A673 (cell line): ENCODE measurements around the gene NMNAT1. TPM values are rescaled to one million over a fixed set of nuclear protein-coding genes. Genes with fewer than 3 reads are reported as not detected.
"Not testable (repeated sequence)": the region's sequence is repeated elsewhere in the genome, so short reads cannot be mapped to it uniquely, and the experiment has no call there.

Source experiments
- BruUV-seq: library from RNA; stranded (reverse); fragments of 400-500 nt; replicated peaks from 2 replicates; lab custom pipeline; 2021; lab: Mats Ljungman, UMichigan
- CTCF ChIA-PET: fragments of 300-600 bp; sonication (Branson Sonifier 250); formaldehyde crosslinking; loops from one replicate; lab custom pipeline; 2022; ENCODE audit warnings: antibody characterized with exemption; lab: Charles Lee
- POLR2A ChIA-PET: fragments of 300-600 bp; sonication (Branson Sonifier 250); formaldehyde crosslinking; loops from one replicate; lab custom pipeline; 2022; ENCODE audit warnings: antibody characterized with exemption; ENCODE audit not compliant: low non-redundant PET; lab: Charles Lee
- DNase-seq: peaks from one replicate; pipeline ENCODE4 v3.0.0-alpha.2; 2015; ENCODE audit warnings: low spot score
- H3K27ac ChIP-seq: fragments of 200-600 bp; sonication (generic); 2 replicates; pipeline ENCODE4 v1.5.1; 2016; ENCODE audit warnings: mixed run types, low read depth, mild to moderate bottlenecking, mixed read lengths, antibody characterized with exemption, low read length; ENCODE audit not compliant: poor library complexity, severe bottlenecking
- H3K27me3 ChIP-seq: fragments of 200-600 bp; sonication (generic); replicated peaks from 2 replicates; pipeline ENCODE4 v1.6.1; 2017; ENCODE audit warnings: mixed run types, low read depth, mild to moderate bottlenecking, mixed read lengths, antibody characterized with exemption, low read length; ENCODE audit not compliant: insufficient read depth, poor library complexity
- H3K36me3 ChIP-seq: fragments of 200-600 bp; sonication (generic); 2 replicates; pipeline ENCODE4 v1.6.1; 2016; ENCODE audit warnings: mixed run types, mild to moderate bottlenecking, mixed read lengths, antibody characterized with exemption, low read length; ENCODE audit not compliant: insufficient read depth, poor library complexity, severe bottlenecking
- H3K4me1 ChIP-seq: fragments of 200-600 bp; sonication (generic); 2 replicates; pipeline ENCODE4 v1.6.1; 2017; ENCODE audit warnings: mixed run types, mild to moderate bottlenecking, mixed read lengths, antibody characterized with exemption, low read length; ENCODE audit not compliant: insufficient read depth, poor library complexity, severe bottlenecking
- H3K4me3 ChIP-seq: fragments of 200-600 bp; sonication (generic); 2 replicates; pipeline ENCODE4 v1.5.1; 2016; ENCODE audit warnings: low read depth, mixed run types, mild to moderate bottlenecking, mixed read lengths, low read length; ENCODE audit not compliant: poor library complexity, severe bottlenecking
- H3K9me3 ChIP-seq: fragments of 200-600 bp; sonication (generic); 2 replicates; pipeline ENCODE4 v1.6.1; 2016; ENCODE audit warnings: mixed run types, low read depth, mild to moderate bottlenecking, mixed read lengths, antibody characterized with exemption, low read length; ENCODE audit not compliant: poor library complexity, severe bottlenecking
- CTCF ChIP-seq: fragments of 300-800, 200-600 bp; sonication (generic); conservative IDR thresholded peaks from 2 replicates; pipeline ENCODE4 v1.5.1; 2017; ENCODE audit warnings: low read depth, mild to moderate bottlenecking, antibody characterized with exemption, low read length, moderate library complexity, mixed read lengths
- EZH2 ChIP-seq: fragments of 200-600 bp; sonication (generic); IDR thresholded peaks from 2 replicates; pipeline ENCODE4 v1.6.1; 2017; ENCODE audit warnings: borderline replicate concordance, low read depth, mild to moderate bottlenecking, mixed read lengths, antibody characterized with exemption, low read length; ENCODE audit not compliant: poor library complexity, severe bottlenecking
- intact Hi-C: fragments of 100-400 bp; cut with micrococcal nuclease; formaldehyde crosslinking; loops from one replicate; pipeline ENCODE4 v1.10.0; 2022; ENCODE audit not compliant: unreplicated experiment
- total RNA-seq: library from RNA; stranded (reverse); gene quantifications from 2 replicates; pipeline ENCODE4 v1.2.3, GENCODE V29; 2021

Gene NMNAT1
- total RNA-seq, 1 experiment from 2014 or later = 4.5 TPM

GRCh38 chr1:9993561-9994075, 50.3 kb downstream of the NMNAT1 start:
- no peaks in the 10 kb centered on the region for H3K4me1 ChIP-seq
- ChIA-PET POLR2A (no interaction called here), CTCF (no interaction called here)
- peaks cover 23% of the 10 kb centered on the region for H3K27me3 ChIP-seq
- no TSS peak for BruUV-seq
- TF ChIP-seq EZH2 = no peak
- no peak for TF ChIP-seq CTCF
- H3K36me3 ChIP-seq = no peaks in the 10 kb centered on the region
- no peak for DNase-seq
- intact Hi-C loops = no loop called here
- no peak overlapping the region for H3K27ac ChIP-seq
- H3K9me3 ChIP-seq = peaks cover 2% of the 10 kb centered on the region
- no peak overlapping the region for H3K4me3 ChIP-seq

DNA sequence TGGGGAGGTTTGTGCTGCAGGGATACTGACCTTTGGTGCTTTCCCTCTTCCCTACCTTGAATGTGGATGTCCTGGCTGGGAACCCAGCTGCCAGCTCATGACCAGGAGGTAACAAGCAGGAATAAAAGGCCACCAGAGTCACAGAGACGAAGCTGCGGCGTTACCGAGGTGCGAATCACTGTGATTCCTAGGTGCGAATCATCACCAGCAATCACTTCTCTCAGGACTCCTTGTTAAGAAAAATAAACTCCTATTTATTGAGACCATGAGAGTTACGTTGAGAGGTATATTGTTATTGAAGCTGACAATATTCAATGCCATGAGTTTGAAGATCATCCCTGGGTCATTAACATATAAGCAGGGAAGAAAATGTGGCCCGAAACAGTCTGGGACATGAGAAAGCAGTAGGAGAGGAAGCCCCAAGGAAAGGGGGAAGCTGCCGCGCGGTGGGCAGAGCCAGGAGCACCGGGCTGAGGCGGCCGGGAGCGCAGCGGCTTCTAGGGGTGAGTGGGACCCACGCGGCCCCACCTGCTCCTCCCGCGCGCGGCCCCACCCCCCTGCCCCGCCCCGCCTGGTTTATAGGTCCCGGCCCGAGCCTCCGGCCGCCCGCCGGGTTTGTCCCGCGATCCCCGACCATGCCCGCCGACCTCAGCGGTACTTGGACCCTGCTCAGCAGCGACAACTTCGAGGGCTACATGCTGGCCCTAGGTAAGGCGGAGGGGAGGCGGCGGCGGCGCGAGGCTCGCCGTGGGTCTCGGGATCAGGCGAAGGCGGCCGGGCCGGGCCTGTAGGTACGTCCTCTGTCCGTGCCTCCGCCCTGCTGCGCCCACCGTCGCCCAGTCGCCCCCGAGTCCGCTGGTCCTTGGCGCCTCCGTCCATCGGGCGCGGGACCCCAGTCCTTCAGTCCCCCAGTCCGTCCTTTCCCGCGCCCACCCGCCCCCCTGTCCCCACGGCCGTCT, 53.6 kb downstream of the NMNAT1 start, which contains the start of gene RBP7:
RBP7 (plus strand) TSS at position 605 of the 959 bp plus-strand sequence; CDS start at position 636, 31 bp downstream.
- H3K27ac ChIP-seq = no peak within 1 kb of the TSS
- ChIA-PET CTCF (no interaction called here), POLR2A (no interaction called here)
- no peaks in the 10 kb centered on the region for H3K4me1 ChIP-seq
- no peaks in the 10 kb centered on the region for H3K36me3 ChIP-seq
- no peak for TF ChIP-seq EZH2
- no peak for TF ChIP-seq CTCF
- no peak for DNase-seq
- no TSS peak for BruUV-seq
- peak within 1 kb of the TSS; percentile 39 for H3K4me3 ChIP-seq
- H3K9me3 ChIP-seq = peaks cover 7% of the 10 kb centered on the region
- peaks cover 28% of the 10 kb centered on the region for H3K27me3 ChIP-seq
- intact Hi-C loops = no loop called here

DNA sequence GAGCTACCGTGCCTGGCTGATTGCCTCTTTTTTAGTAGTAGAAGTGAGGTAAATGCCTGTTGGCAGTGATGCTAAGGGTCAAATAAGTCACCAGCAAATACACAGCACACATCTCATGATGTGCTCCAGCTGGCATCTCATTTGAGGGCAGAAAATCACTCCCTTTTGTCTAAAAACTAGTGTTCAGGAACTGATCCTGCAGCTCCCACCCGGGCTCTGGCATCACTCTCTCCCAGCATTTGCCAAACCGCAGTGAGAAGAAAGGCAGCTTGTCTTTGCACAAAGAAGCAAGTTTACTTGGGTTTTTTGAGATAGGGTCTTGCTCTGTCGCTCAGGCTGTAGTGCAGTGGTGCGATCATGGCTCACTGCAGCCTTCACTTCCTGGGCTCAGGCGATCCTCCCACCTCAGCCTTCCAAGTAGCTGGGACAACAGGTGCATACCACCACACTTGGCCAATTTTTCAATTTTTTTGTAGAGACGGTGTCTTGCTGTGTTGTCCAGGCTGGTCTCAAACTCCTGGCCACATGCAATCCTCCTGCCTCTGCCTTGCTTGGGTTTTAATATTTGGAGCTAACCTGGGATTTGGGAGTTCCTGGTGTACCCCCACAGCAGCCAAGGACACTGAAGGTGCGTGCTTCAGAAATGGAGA, 57.9 kb downstream of the NMNAT1 start:
- Histone ChIP-seq H3K36me3 (no peaks in the 10 kb centered on the region), H3K27me3 (peaks cover 27% of the 10 kb centered on the region), H3K9me3 (peaks cover 7% of the 10 kb centered on the region), H3K4me1 (no peaks in the 10 kb centered on the region), H3K27ac (no peak overlapping the region), H3K4me3 (no peak overlapping the region)
- CTCF ChIA-PET = no interaction called here
- BruUV-seq = no TSS peak
- no peak for DNase-seq
- TF ChIP-seq EZH2 = no peak
- TF ChIP-seq CTCF = no peak
- intact Hi-C loops = no loop called here
- POLR2A ChIA-PET = no interaction called here

GRCh38 chr1:10005248-10005647, 62.0 kb downstream of the NMNAT1 start:
- H3K27ac ChIP-seq, H3K36me3 ChIP-seq, intact Hi-C loops, H3K4me1 ChIP-seq, H3K27me3 ChIP-seq, H3K4me3 ChIP-seq, POLR2A ChIA-PET, CTCF ChIA-PET, DNase-seq, BruUV-seq, H3K9me3 ChIP-seq: not testable (repeated sequence)
